ENCODE data around the gene FRG2B.
"Not testable (repeated sequence)": the region's sequence is repeated elsewhere in the genome, so short reads cannot be mapped to it uniquely, and the experiment has no call there.

Gene FRG2B

GRCh38 chr10:133599869-133600268 lies 26.7 kb downstream of the FRG2B start:
- DNase-seq (ENCODE audit: low read depth in 2 of 2), result not testable (repeated sequence)

GRCh38 chr10:133592716-133593115 lies 33.9 kb downstream of the FRG2B start:
- DNase-seq (ENCODE audit: low read depth in 2 of 2), result no peak

- no peak for DNase-seq (ENCODE audit: low read depth in 2 of 2)
These were observed 35.6 kb downstream of the FRG2B start for GRCh38 chr10:133590970-133591359.

- no peak for DNase-seq (ENCODE audit: low read depth in 2 of 2)
These were observed 36.2 kb downstream of the FRG2B start for GRCh38 chr10:133590226-133590969.

- not testable (repeated sequence) for DNase-seq (ENCODE audit: low read depth in 2 of 2)
These were observed 49.6 kb downstream of the FRG2B start for GRCh38 chr10:133577037-133577436.
